Left colon (tissue), 2 donors: Measurements from ENCODE around the gene TROAP. TPM values are rescaled to one million over a fixed set of nuclear protein-coding genes. Genes with fewer than 3 reads are reported as not detected.

ENCODE experiments used
- ATAC-seq: fragments of 200-7000 bp; cut with Tn5 transposase; one replicate; pipeline ENCODE4 v1.9.1; 2020; ENCODE audit warnings: mild to moderate bottlenecking, moderate library complexity
- DNase-seq, 2 donors: peaks; one replicate each; pipeline ENCODE4 v3.0.0-alpha.2; 2020
- intact Hi-C, 2 donors: fragments of 100-400 bp; cut with DNase I in 1 of 2; cut with micrococcal nuclease in 1 of 2; formaldehyde crosslinking; loops; one replicate each; pipeline versions ENCODE4 v1.11.2 to v1.14.0; 2022; cut with DNase I, micrococcal nuclease
- total RNA-seq, 2 donors: library from RNA; stranded (reverse); fragmentation: NEBNext Ultra II Directional; extraction: Animal tissue kit (Norgen Biotek cat#: 25700); gene quantifications; one replicate each; pipeline ENCODE4 v1.2.1, GENCODE V29; 2021
- donor health status: DM: no; HTN: no; CAD: no.
- donor health status: DM: yes; HTN: yes; CAD: no.

Gene TROAP
- total RNA-seq, 2 donors from 2014 or later, result 4.9 to 12.4 TPM

GRCh38 chr12:49336645-49337584, 13.9 kb downstream of the TROAP start, which contains the start of gene C1QL4:
TSS of gene C1QL4 (minus strand) at chr12:49337188. CDS start at chr12:49336477, 711 bp downstream.
- intact Hi-C loops, result loop anchor here in 1 of 2 donors (5.0 kb wide), 1 partner anchor 50 kb away; no protein-coding TSS in a partner anchor
- ATAC-seq (peak; percentile 79), DNase-seq (peak; percentile 69 to 88)

- DNase-seq, result no peak
- intact Hi-C loops, result loop anchor here in 1 of 2 donors (5.0 kb wide), 1 partner anchor 52 kb away; no protein-coding TSS in a partner anchor
These were observed 15.9 kb downstream of the TROAP start for GRCh38 chr12:49338830-49339463.

GRCh38 chr12:49339464-49339861, 16.4 kb downstream of the TROAP start:
- peak; percentile 64 for ATAC-seq
- intact Hi-C loops, result loop anchor here in 1 of 2 donors (5.0 kb wide), 1 partner anchor 52 kb away; no protein-coding TSS in a partner anchor
- peak; percentile 79 to 81 for DNase-seq

More at GRCh38 chr12:49338830-49339463, 15.9 kb downstream of the TROAP start:
- no peak for ATAC-seq

- intact Hi-C loops, result loop anchor here in 1 of 2 donors (10.0 kb wide), 1 partner anchor 175 kb away; no protein-coding TSS in a partner anchor
- no peak for DNase-seq
These were observed 17.2 kb downstream of the TROAP start for GRCh38 chr12:49340095-49340870.

GRCh38 chr12:49340971-49341776, 18.1 kb downstream of the TROAP start:
- DNase-seq, result no peak
- intact Hi-C loops, result loop anchor here in 1 of 2 donors (10.0 kb wide), 1 partner anchor 174 kb away; no protein-coding TSS in a partner anchor
- ATAC-seq, result no peak

More at GRCh38 chr12:49340095-49340870, 17.2 kb downstream of the TROAP start:
- ATAC-seq, result no peak

GRCh38 chr12:49341777-49342065, 18.7 kb downstream of the TROAP start:
- intact Hi-C loops, result loop anchor here in 1 of 2 donors (10.0 kb wide), 1 partner anchor 173 kb away; no protein-coding TSS in a partner anchor
- no peak for ATAC-seq
- DNase-seq, result no peak

- intact Hi-C loops, result loop anchor here in 1 of 2 donors (10.0 kb wide), 1 partner anchor 173 kb away; no protein-coding TSS in a partner anchor
- ATAC-seq, result peak; percentile 66
- peak; percentile 80 to 86 for DNase-seq
These were observed 19.2 kb downstream of the TROAP start for GRCh38 chr12:49342066-49342913.

- DNase-seq (no peak), ATAC-seq (no peak)
- intact Hi-C loops, result loop anchor here in 1 of 2 donors (10.0 kb wide), 1 partner anchor 172 kb away; no protein-coding TSS in a partner anchor
These were observed 20.1 kb downstream of the TROAP start for GRCh38 chr12:49342914-49343731.

- ATAC-seq, result no peak
- intact Hi-C loops, result loop anchor here in 1 of 2 donors (10.0 kb wide), 1 partner anchor 170 kb away; no protein-coding TSS in a partner anchor
- DNase-seq, result no peak
These were observed 21.5 kb downstream of the TROAP start for GRCh38 chr12:49344486-49345050.

GRCh38 chr12:49345051-49345824, 22.2 kb downstream of the TROAP start:
- intact Hi-C loops, result loop anchor here in 1 of 2 donors (10.0 kb wide), 1 partner anchor 170 kb away; no protein-coding TSS in a partner anchor
- ATAC-seq, result no peak

GRCh38 chr12:49345825-49346658, 23.0 kb downstream of the TROAP start:
- ATAC-seq (no peak), DNase-seq (no peak)
- intact Hi-C loops, result loop anchor here in 1 of 2 donors (10.0 kb wide), 1 partner anchor 169 kb away; no protein-coding TSS in a partner anchor

More at GRCh38 chr12:49345051-49345824, 22.2 kb downstream of the TROAP start:
- DNase-seq, result peak in 1 of 2 donors; percentile 48

- DNase-seq, result peak in 1 of 2 donors; percentile 52
- intact Hi-C loops, result loop anchor here in 1 of 2 donors (10.0 kb wide), 1 partner anchor 168 kb away; no protein-coding TSS in a partner anchor
- ATAC-seq, result peak; percentile 28
These were observed 23.7 kb downstream of the TROAP start, which contains the start of gene DNAJC22 for GRCh38 chr12:49346659-49347310. TSS of gene DNAJC22 (plus strand) at chr12:49346888. CDS start at chr12:49348873, 1,985 bp downstream.
